ENCODE data around the gene FAM186B. TPM values are rescaled to one million over a fixed set of nuclear protein-coding genes. Genes with fewer than 3 reads are reported as not detected.
"Not testable (repeated sequence)": the region's sequence is repeated elsewhere in the genome, so short reads cannot be mapped to it uniquely, and the experiment has no call there.

Gene FAM186B
- total RNA-seq (1 to 10 TPM in 1 of 5 donors, under 1 TPM in 2, not detected in 2; 0.18 to 7.0 (median 0.29) TPM), polyA plus RNA-seq (under 1 TPM in 1 of 3 donors, not detected in 2; 0.25 TPM)
- long read RNA-seq, donor 1 = 0 reads
- long read RNA-seq, donor 2 = 0 reads
- long read RNA-seq, donor 3 = 0 reads
- long read RNA-seq, donor 4 = 0 reads
- long read RNA-seq, donor 5 = 0 reads
- long read RNA-seq, donor 6 = 0 reads
- long read RNA-seq, donor 7 = 0 reads
- long read RNA-seq, donor 8 = 0 reads
- long read RNA-seq, donor 9 = 0 reads
- long read RNA-seq, donor 10 = 0 reads

DNA sequence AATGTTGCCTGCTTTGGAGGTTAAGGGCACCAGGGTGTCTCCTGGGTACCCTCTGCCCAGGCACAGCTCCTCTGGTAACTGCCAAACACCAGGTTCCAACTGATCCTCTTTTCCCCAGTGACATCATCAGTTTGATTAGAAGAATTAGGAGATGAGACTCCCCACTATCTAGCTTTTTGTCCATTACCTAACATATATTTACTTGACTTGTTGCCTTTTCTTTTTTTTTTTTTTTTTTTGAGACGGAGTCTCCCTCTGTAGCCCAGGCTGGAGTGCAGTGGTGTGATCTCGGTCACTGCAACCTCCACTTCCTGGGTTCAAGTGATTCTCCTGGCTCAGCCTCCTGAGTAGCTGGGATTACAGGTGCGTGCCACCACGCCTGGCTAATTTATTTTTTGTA lies at the start of gene FAM186B:
Gene FAM186B (minus strand): TSS at position 101 of the 400 bp plus-strand sequence. CDS start 162 bp downstream, outside the sequence.
- H3K36me3 ChIP-seq; DNase-seq; intact Hi-C loops (cut with DNase I; ENCODE audit: low total_unique reads); H3K4me3 ChIP-seq; H3K9me3 ChIP-seq; H3K27me3 ChIP-seq; H3K27ac ChIP-seq; H3K4me1 ChIP-seq: not testable (repeated sequence)
- WGBS, 5 donors = 85 to 98% (median 94%) methylated on average over 4 of the region's 4 CpGs

GRCh38 chr12:49654715-49655114 lies 49.3 kb upstream of the FAM186B start:
- DNase-seq = no peak
- Histone ChIP-seq H3K36me3 (peaks cover 19 to 91% (median 87%) of the 10 kb centered on the region in 4 donors), H3K27ac (no peak overlapping the region), H3K9me3 (no peaks in the 10 kb centered on the region), H3K27me3 (no peaks in the 10 kb centered on the region), H3K4me3 (no peak overlapping the region), H3K4me1 (no peaks in the 10 kb centered on the region)
- 79 to 89% (median 86%) methylated on average over 5 of the region's 5 CpGs for WGBS, 5 donors
- TF ChIP-seq POLR2AphosphoS5 (IDR thresholded peaks at IDR 0.05) (no peak), EP300 (IDR thresholded peaks at IDR 0.05) (no peak), POLR2A (IDR thresholded peaks at IDR 0.05) (no peak), CTCF (IDR thresholded peaks at IDR 0.05) (no peak)
- intact Hi-C loops (cut with DNase I; ENCODE audit: low total_unique reads) = no loop called here

DNA sequence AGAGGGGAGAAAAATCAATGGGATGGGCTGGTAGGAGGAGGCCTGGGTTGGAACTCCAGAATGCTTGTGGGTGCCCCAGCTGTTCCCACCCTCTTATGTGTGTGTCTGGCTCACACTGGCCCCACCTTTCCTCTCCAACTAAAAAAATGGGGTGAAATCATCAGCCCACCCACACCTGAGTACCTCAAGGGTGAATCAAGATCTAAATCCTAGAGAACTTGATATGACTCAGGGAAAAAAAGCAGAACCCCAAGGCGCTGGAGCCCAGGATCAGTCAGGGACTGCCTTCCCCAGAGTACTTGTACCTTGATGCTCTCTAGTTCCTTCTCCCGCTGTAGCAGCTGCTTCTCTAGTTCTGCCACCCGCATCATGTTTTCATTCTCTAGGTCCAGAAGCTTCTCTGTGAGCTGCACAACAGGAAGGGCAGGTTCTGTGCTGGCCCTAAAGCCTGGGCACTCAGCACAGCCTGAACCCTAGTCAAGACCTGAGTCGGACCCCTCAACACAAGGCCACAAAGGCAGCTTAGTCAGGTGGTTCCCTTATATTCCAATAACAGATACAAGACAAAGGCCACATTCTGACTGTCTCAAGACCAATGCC lies 47.6 kb upstream of the FAM186B start:
- Histone ChIP-seq H3K4me3 (no peak overlapping the region), H3K9me3 (no peaks in the 10 kb centered on the region), H3K36me3 (peaks cover 28 to 95% (median 89%) of the 10 kb centered on the region in 4 donors), H3K27ac (no peak overlapping the region), H3K4me1 (peaks cover 6 to 10% (median 8%) of the 10 kb centered on the region in 4 donors), H3K27me3 (no peaks in the 10 kb centered on the region)
- intact Hi-C loops (cut with DNase I; ENCODE audit: low total_unique reads) = no loop called here
- TF ChIP-seq EP300 (IDR thresholded peaks at IDR 0.05) = no peak
- no peak for TF ChIP-seq CTCF (IDR thresholded peaks at IDR 0.05)
- 89 to 98% (median 91%) methylated on average over 4 of the region's 4 CpGs for WGBS, 5 donors
- DNase-seq = no peak

DNA sequence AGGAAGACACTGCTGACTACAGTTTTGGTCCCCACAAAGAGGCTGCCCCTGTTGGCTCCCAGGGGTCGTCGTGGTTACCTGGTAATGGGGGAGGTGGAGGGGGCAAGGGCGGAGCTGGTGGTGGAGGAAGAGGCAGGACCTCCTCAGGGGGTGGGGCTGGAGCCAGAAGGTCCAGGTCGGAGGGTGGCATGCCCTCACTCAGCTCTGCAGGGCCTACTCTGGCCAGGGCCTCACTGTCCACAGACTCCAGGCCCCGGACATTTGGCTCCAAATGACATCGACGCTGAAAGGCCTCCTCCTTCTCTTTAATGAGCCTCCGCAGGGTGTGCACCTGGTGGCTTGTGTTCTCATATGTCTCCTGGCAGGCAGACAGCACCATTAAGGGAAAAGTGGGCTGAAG lies 46.4 kb upstream of the FAM186B start:
- DNase-seq = no peak
- no peak overlapping the region for H3K4me3 ChIP-seq
- H3K27ac ChIP-seq = no peak overlapping the region
- no peaks in the 10 kb centered on the region for H3K9me3 ChIP-seq
- 73 to 79% (median 78%) methylated on average over 7 to 8 of the region's 8 CpGs for WGBS, 5 donors
- TF ChIP-seq CTCF (IDR thresholded peaks at IDR 0.05) (no peak), POLR2AphosphoS5 (IDR thresholded peaks at IDR 0.05) (no peak), EP300 (IDR thresholded peaks at IDR 0.05) (no peak), POLR2A (IDR thresholded peaks at IDR 0.05) (no peak)
- H3K27me3 ChIP-seq = no peaks in the 10 kb centered on the region
- peaks cover 8 to 19% (median 15%) of the 10 kb centered on the region in 4 donors for H3K4me1 ChIP-seq
- H3K36me3 ChIP-seq = peaks cover 28 to 95% (median 89%) of the 10 kb centered on the region in 4 donors
- intact Hi-C loops (cut with DNase I; ENCODE audit: low total_unique reads) = no loop called here

DNA sequence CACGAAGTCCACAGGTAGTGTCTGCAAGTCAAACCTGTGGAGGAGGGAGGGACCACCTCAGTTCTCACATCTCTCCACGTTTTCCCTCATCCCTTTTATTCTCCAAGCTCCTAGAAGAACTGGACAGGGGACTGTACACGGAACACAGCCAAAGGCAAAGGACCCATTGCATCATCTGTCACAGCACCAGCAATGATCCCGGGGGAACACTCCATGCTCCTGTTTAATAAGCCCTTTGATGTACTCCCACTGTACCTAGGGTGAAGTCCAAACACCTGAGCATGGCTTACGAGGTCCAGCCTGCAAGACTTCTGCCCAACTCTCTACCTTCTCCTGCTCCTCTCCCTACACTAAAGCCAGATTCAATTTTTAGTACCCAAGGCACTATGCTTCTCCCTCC lies 44.5 kb upstream of the FAM186B start:
- no peaks in the 10 kb centered on the region for H3K27me3 ChIP-seq
- no peak overlapping the region for H3K27ac ChIP-seq
- H3K36me3 ChIP-seq = peaks cover 28 to 96% (median 89%) of the 10 kb centered on the region in 4 donors
- intact Hi-C loops (cut with DNase I; ENCODE audit: low total_unique reads) = no loop called here
- H3K4me3 ChIP-seq = no peak overlapping the region
- no peaks in the 10 kb centered on the region for H3K9me3 ChIP-seq
- no peak for TF ChIP-seq POLR2AphosphoS5 (IDR thresholded peaks at IDR 0.05)
- no peak for TF ChIP-seq CTCF (IDR thresholded peaks at IDR 0.05)
- no peak for TF ChIP-seq POLR2A (IDR thresholded peaks at IDR 0.05)
- no peak for TF ChIP-seq EP300 (IDR thresholded peaks at IDR 0.05)
- WGBS, 5 donors = 80 to 87% (median 86%) methylated on average over 5 of the region's 5 CpGs
- peaks cover 8 to 28% (median 24%) of the 10 kb centered on the region in 4 donors for H3K4me1 ChIP-seq
- no peak for DNase-seq
